Esophagus squamous epithelium (tissue), 5 donors: Measurements from ENCODE around the gene LASP1NB.
"Not testable (repeated sequence)": the region's sequence is repeated elsewhere in the genome, so short reads cannot be mapped to it uniquely, and the experiment has no call there.

ENCODE experiments used
- DNase-seq: peaks from one replicate; lab custom pipeline; 2025; lab: John Stamatoyannopoulos, UW
- H3K27ac ChIP-seq, 4 donors: fragments of 200-600 bp; sonication (generic); one replicate each; pipeline ENCODE4 v1.5.1; 2016 to 2019; ENCODE audit warnings: mild to moderate bottlenecking in 1 of 4
- H3K27me3 ChIP-seq, 4 donors: fragments of 200-600 bp; sonication (generic); 1 replicate in 3 of 4; 2 replicates in 1 of 4; pipeline versions ENCODE4 v1.5.1 to v1.6.0; 2017 to 2021; ENCODE audit warnings: antibody characterized with exemption in 1 of 4
- H3K36me3 ChIP-seq, 3 donors: fragments of 200-600 bp; sonication (generic); one replicate each; pipeline ENCODE4 v1.5.1; 2016 to 2019
- H3K4me1 ChIP-seq, 3 donors: fragments of 200-600 bp; sonication (generic); one replicate each; pipeline ENCODE4 v1.5.1; 2017 to 2019
- H3K4me3 ChIP-seq, 4 donors: fragments of 200-600 bp; sonication (generic); 1 replicate in 3 of 4; 2 replicates in 1 of 4; pipeline ENCODE4 v1.5.1; 2016 to 2019; ENCODE audit warnings: mild to moderate bottlenecking in 2 of 4, moderate library complexity in 1 of 4
- H3K9me3 ChIP-seq, 3 donors: fragments of 200-600 bp; sonication (generic); one replicate each; pipeline ENCODE4 v1.5.1; 2016 to 2019
- CTCF ChIP-seq, 6 experiments: fragments of 450-650 bp in 4 of 6; fragments of 200-600 bp in 2 of 6; sonication (generic) in 2 of 6; IDR thresholded peaks; one replicate each; pipeline ENCODE4 v1.5.1; 2016 to 2019; ENCODE audit warnings: antibody characterized with exemption in 6 of 6, mild to moderate bottlenecking in 4 of 6, moderate library complexity in 4 of 6
- POLR2A ChIP-seq, 4 donors: fragments of 450-650 bp; IDR thresholded peaks; one replicate each; pipeline ENCODE4 v1.6.1; 2017; ENCODE audit warnings: antibody characterized with exemption in 4 of 4, mild to moderate bottlenecking in 4 of 4, moderate library complexity in 3 of 4
- WGBS, 2 donors: methylation state at CpG; one replicate each; pipeline ENCODE4 v1.1.5; 2018; 5-methylcytosine and 5-hydroxymethylcytosine counted together
- intact Hi-C: fragments of 100-400 bp; cut with DNase I; formaldehyde crosslinking; loops from one replicate; pipeline ENCODE4 v1.15.0; 2022
- donor health status: DM: yes; HTN: yes; CAD: no.

The LASP1NB gene

GRCh38 chr17:38967290-38967738 lies 41.9 kb downstream of the LASP1NB start, which contains the start of gene FBXO47:
TSS of gene FBXO47 (minus strand) at chr17:38967403. CDS start at chr17:38963025, 4,378 bp downstream.
- intact Hi-C loops, result no loop called here
- Histone ChIP-seq H3K27me3 (no peaks in the 10 kb centered on the region), H3K36me3 (no peaks in the 10 kb centered on the region), H3K9me3 (no peaks in the 10 kb centered on the region), H3K4me1 (peaks cover 0 to 12% (median 0%) of the 10 kb centered on the region in 3 donors), H3K27ac (peak within 1 kb of the TSS; percentile 45 to 77 (median 68)), H3K4me3 (peak within 1 kb of the TSS; percentile 8 to 38 (median 32))
- DNase-seq, result peak; percentile 64
- peak in 1 of 4 donors; percentile 21 for TF ChIP-seq POLR2A (IDR thresholded peaks at IDR 0.05)
- no peak for TF ChIP-seq CTCF (IDR thresholded peaks at IDR 0.05)
- WGBS, 2 donors, result 8 to 20% methylated on average over 11 to 14 of the region's 21 CpGs

- Histone ChIP-seq H3K4me3 (no peak overlapping the region), H3K27ac (no peak overlapping the region), H3K27me3 (no peaks in the 10 kb centered on the region), H3K36me3 (no peaks in the 10 kb centered on the region), H3K9me3 (no peaks in the 10 kb centered on the region), H3K4me1 (peaks cover 0 to 12% (median 0%) of the 10 kb centered on the region in 3 donors)
- intact Hi-C loops, result no loop called here
- WGBS, 2 donors, result 54 to 63% methylated on average over 4 of the region's 4 CpGs
- no peak for DNase-seq
- TF ChIP-seq CTCF (IDR thresholded peaks at IDR 0.05), result no peak
- TF ChIP-seq POLR2A (IDR thresholded peaks at IDR 0.05), result no peak
Measured at GRCh38 chr17:38969281-38969680, 43.9 kb downstream of the LASP1NB start.

- intact Hi-C loops, result no loop called here
- TF ChIP-seq CTCF (IDR thresholded peaks at IDR 0.05), result no peak
- TF ChIP-seq POLR2A (IDR thresholded peaks at IDR 0.05), result no peak
- Histone ChIP-seq H3K27ac (no peak overlapping the region), H3K9me3 (no peaks in the 10 kb centered on the region), H3K4me3 (no peak overlapping the region), H3K36me3 (no peaks in the 10 kb centered on the region), H3K27me3 (no peaks in the 10 kb centered on the region), H3K4me1 (peaks cover 0 to 12% (median 0%) of the 10 kb centered on the region in 3 donors)
- WGBS, 2 donors, result 47 to 100% methylated on average over 2 to 4 of the region's 4 CpGs
- no peak for DNase-seq
Measured at GRCh38 chr17:38970128-38970527, 44.7 kb downstream of the LASP1NB start.

- WGBS, 2 donors, result 73 to 83% methylated on average over 5 of the region's 5 CpGs
- TF ChIP-seq POLR2A (IDR thresholded peaks at IDR 0.05) (no peak), CTCF (IDR thresholded peaks at IDR 0.05) (no peak)
- no peak for DNase-seq
- peaks cover 0 to 12% (median 0%) of the 10 kb centered on the region in 3 donors for H3K4me1 ChIP-seq
- H3K9me3 ChIP-seq, result no peaks in the 10 kb centered on the region
- H3K36me3 ChIP-seq, result no peaks in the 10 kb centered on the region
- H3K4me3 ChIP-seq, result no peak overlapping the region
- intact Hi-C loops, result no loop called here
- no peaks in the 10 kb centered on the region for H3K27me3 ChIP-seq
- no peak overlapping the region for H3K27ac ChIP-seq
Measured at GRCh38 chr17:38970804-38971203, 45.4 kb downstream of the LASP1NB start.

- intact Hi-C loops, DNase-seq, H3K36me3 ChIP-seq, H3K4me1 ChIP-seq, H3K27ac ChIP-seq, H3K9me3 ChIP-seq, H3K27me3 ChIP-seq, H3K4me3 ChIP-seq: not testable (repeated sequence)
- 62 to 64% methylated on average over 5 to 6 of the region's 6 CpGs for WGBS, 2 donors
Measured at GRCh38 chr17:38976187-38976551, 50.8 kb downstream of the LASP1NB start.

- H3K9me3 ChIP-seq, result no peaks in the 10 kb centered on the region
- WGBS, 2 donors, result 90 to 99% methylated on average over 3 to 4 of the region's 4 CpGs
- H3K27me3 ChIP-seq, result no peaks in the 10 kb centered on the region
- TF ChIP-seq POLR2A (IDR thresholded peaks at IDR 0.05), result no peak
- no peak for TF ChIP-seq CTCF (IDR thresholded peaks at IDR 0.05)
- H3K27ac ChIP-seq, result no peak overlapping the region
- H3K36me3 ChIP-seq, result no peaks in the 10 kb centered on the region
- intact Hi-C loops, result no loop called here
- no peak overlapping the region for H3K4me3 ChIP-seq
- DNase-seq, result no peak
- H3K4me1 ChIP-seq, result peaks cover 0 to 24% (median 0%) of the 10 kb centered on the region in 3 donors
Measured at GRCh38 chr17:38978180-38978579, 52.8 kb downstream of the LASP1NB start.
